MV-4-11 (cell line): ENCODE results near the gene PIK3C2G.
"Not testable (repeated sequence)": the region's sequence is repeated elsewhere in the genome, so short reads cannot be mapped to it uniquely, and the experiment has no call there.

Source experiments
- DNase-seq: peaks from one replicate; lab custom pipeline; 2025; lab: John Stamatoyannopoulos, UW

PIK3C2G gene

DNA sequence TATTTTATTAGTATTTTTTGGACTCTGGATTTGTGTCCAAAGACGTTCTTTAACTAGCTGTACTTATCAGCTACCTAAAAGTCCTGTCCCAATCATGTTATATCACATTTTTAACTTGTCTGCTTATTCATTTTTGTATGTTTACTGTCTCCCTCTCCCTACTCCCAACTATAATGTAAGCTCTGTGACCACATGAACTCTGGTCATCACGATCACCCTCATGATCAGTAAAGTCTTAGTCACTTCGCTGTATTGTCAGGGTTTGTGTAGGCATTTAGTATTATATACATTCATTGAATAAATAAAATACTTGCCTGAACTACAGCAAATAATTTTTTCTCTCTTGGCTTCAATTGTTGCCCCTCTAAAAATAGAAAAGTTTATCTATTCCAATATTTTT is 211.0 kb downstream of the PIK3C2G start:
- no peak for DNase-seq

DNA sequence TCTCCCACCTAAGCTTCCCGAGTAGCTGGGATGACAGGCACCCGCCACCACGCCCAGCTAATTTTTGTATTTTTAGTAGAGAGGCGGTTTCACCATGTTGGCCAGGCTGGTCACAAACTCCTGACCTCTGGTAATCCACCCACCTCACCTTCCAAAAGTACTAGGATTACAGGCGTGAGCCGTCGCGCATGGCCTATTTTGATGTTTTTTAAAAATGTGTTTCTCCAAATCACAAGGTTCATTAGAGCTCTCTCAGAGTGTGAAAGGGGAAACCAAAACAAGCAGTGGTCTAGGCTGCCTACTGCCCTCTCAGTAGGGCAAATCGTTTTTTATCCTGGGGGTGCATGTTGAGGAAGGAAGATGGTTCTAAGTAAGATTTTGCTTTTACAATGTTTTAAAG is 211.5 kb downstream of the PIK3C2G start:
- no peak for DNase-seq

GRCh38 chr12:18476861-18477260 is 215.5 kb downstream of the PIK3C2G start:
- DNase-seq = no peak

- no peak for DNase-seq
These were observed 217.9 kb downstream of the PIK3C2G start for GRCh38 chr12:18479256-18479655.

DNA sequence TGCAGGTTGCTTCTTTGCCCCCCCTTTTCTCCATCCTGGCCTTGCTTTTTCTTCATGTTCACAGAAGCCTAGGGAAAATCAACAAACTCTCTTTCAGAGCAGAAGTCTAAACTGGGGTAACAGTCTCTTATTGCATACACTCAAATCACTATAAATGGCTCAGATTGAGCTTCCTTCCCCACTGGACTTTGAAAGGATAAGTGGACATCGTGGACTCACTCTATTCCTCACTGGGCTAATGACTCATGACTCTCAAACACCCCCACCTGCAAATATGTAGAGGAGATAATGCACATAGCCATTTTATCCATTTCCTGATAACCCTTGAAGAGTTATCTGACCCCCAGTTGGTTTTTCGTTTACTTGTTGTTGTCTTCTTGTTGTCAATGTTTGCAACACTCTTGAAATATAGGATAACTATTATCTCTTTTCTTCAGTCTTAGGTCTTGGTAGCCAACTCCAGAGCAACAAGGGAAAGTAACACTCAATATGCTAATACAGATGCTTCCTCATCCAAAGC is 221.3 kb downstream of the PIK3C2G start:
- DNase-seq = no peak

- no peak for DNase-seq
These were observed 222.5 kb downstream of the PIK3C2G start for GRCh38 chr12:18483698-18484325.

DNA sequence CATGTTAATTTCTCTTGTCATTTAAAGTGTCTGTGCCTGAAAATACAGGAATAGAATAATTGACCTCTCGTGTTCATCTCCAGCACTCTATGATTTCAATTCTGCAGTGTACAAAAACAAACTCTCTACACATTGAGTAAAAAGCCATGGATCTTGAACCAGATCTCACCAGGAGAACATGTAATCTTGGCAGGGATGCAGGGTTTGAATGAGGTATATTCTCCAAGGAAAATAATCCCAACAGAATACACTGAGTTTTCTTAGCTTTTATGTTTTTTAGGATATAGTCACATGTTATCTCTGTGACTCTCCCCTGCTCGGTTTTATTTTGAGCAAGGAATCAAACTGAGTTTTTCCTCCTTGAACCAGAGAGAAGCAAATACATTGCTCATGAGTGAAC is 224.7 kb downstream of the PIK3C2G start:
- DNase-seq = no peak

DNA sequence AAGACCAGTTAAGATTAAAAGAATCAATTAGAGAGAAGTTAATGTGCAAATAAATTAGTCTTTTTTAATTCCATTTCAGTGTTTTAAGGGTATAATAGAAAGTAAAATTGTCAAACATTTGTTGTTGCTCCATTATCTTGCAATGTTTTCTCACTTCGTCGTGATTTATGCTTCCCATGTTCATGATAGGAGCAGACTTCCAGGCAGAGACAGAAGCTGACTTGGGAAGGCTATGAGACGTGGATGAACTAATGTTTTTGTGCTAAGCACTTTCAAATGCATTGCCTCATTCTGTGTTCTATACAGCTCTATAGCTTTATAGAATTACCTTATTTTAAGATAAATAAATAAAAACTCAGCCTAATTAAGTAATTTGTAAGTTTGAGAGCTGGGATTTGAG is 226.2 kb downstream of the PIK3C2G start:
- DNase-seq = no peak

- DNase-seq = no peak
These were observed 231.2 kb downstream of the PIK3C2G start for GRCh38 chr12:18492372-18493025.

GRCh38 chr12:18496156-18496555 is 234.8 kb downstream of the PIK3C2G start:
- no peak for DNase-seq

- DNase-seq = not testable (repeated sequence)
These were observed 238.8 kb downstream of the PIK3C2G start for GRCh38 chr12:18500160-18500574.

- DNase-seq = not testable (repeated sequence)
These were observed 239.4 kb downstream of the PIK3C2G start for GRCh38 chr12:18500736-18501135.

GRCh38 chr12:18502422-18502968 is 241.2 kb downstream of the PIK3C2G start:
- no peak for DNase-seq

GRCh38 chr12:18521461-18521860 is 260.1 kb downstream of the PIK3C2G start:
- DNase-seq = no peak

DNA sequence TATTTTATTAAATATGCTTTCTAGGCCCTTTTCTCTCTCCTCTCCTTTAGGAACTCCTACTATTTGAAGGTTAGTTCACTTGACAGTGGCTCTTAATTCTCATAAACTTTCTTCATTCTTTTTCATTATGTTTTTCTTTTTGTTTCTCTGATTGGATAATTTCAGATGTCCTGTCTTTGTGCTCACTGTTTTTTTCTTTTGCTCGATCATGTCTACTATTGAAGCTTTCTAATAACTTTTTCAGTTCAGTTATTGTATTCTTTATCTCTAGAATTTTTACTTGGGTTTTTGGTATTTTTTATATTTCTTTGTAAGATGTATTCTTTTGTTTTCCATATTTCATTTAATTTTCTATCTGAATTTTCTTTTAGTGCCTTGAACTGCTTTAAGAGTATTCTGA is 261.5 kb downstream of the PIK3C2G start:
- no peak for DNase-seq

GRCh38 chr12:18542497-18542896 is 281.2 kb downstream of the PIK3C2G start:
- not testable (repeated sequence) for DNase-seq

GRCh38 chr12:18546399-18546798 is 285.1 kb downstream of the PIK3C2G start:
- DNase-seq = no peak

- DNase-seq = no peak
These were observed 288.3 kb downstream of the PIK3C2G start for GRCh38 chr12:18549598-18549997.

- no peak for DNase-seq
These were observed 289.8 kb downstream of the PIK3C2G start for GRCh38 chr12:18551106-18551505.

GRCh38 chr12:18551701-18552100 is 290.4 kb downstream of the PIK3C2G start:
- no peak for DNase-seq

GRCh38 chr12:18552829-18553228 is 291.5 kb downstream of the PIK3C2G start:
- no peak for DNase-seq

DNA sequence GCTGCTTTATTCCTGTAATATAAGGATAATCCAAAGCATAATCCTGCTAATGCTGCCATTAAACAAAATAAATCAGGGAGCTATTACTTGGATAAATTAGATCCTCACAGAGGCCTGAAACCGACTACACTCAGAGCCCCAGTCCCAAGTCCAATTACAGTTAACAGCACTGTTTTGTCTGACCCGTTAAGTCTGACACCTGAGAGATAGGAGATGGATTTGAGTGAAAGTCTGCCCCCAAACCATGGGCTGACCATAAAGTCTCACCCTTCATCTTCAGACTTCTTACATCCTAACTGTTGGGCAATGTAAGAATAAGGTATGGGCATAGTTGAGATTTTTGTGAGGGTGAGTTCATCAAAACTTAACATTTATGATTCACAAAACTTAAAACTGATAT is 294.8 kb downstream of the PIK3C2G start:
- DNase-seq = no peak

- no peak for DNase-seq
These were observed 297.9 kb downstream of the PIK3C2G start for GRCh38 chr12:18559242-18559641.
